Measurements from ENCODE around the gene LSAMP. TPM values are rescaled to one million over a fixed set of nuclear protein-coding genes. Genes with fewer than 3 reads are reported as not detected.

The LSAMP gene
- total and polyA plus RNA-seq, 2 of the 8 experiments (the other 6 are each of a cell fraction or from before 2014, with no cell fraction given): 1.8 to 5.7 TPM

DNA sequence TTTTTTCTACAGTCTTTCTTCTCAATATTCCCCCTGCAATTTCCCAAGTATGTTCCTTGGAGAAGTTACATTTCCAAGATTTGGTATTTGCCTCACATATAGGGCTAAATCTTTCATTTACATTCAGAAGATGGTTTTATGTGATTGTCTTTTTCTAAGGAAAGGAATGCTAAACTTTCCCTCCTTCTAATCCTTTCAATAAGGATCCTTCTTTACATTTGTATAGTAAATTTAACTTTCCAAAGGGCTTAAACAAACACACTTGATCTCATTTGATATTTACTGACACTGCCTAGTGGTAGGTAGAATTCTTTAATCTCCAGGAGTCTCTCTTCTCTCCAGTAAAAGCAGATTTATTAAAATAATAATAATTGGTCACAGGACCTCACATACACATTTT is 185.3 kb downstream of the LSAMP start (continued):
- TF ChIP-seq SIRT6 (IDR thresholded peaks at IDR 0.05; ENCODE audit: low read length) (no peak), SP1 (IDR thresholded peaks at IDR 0.05; ENCODE audit: low read depth, low read length) (0 out of 2 replicates have a peak, but pooled peaks have one; percentile 20)

All from H1 (cell line).